Erythroblast (primary cell): ENCODE measurements around the gene EEIG2.

Experiments
- GATA1 ChIP-seq: IDR thresholded peaks from 2 replicates; pipeline ENCODE4 v1.6.1; 2011; ENCODE audit warnings: low read depth, mild to moderate bottlenecking, control low read depth, low read length, moderate library complexity
- POLR2A ChIP-seq: IDR thresholded peaks from 2 replicates; pipeline ENCODE4 v1.6.1; 2011; ENCODE audit warnings: mild to moderate bottlenecking, low read length

DNA sequence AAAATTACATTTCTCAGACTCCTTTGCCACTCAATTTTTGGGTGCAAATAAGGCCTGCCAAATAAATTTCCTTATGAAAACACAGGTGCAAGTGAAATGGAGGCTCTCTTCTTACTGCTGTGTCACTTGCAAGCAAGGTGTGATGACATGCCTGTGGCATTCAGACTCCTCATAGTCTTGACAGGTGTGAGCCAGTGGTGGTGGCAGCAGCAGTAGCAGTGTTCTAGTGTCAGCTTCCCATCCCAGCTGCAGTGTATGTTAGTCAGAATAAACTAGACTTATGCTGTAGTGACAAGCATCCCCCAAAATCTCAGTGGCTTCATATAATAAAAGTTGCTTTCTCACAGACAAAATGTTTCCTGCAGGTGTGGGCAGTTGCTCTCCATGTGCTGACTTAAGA lies 3.8 kb upstream of the EEIG2 start:
- TF ChIP-seq POLR2A (no peak), GATA1 (no peak)
